Nephron (organoid): ENCODE data around the gene SLC23A1.

Source experiments
- H3K27ac Mint-ChIP-seq, 3 experiments: 2 replicates each; pipeline ENCODE4 v1.8.0; 2020; ENCODE audit warnings: mixed read lengths in 3 of 3, mild to moderate bottlenecking in 2 of 3, moderate library complexity in 1 of 3
- H3K27me3 Mint-ChIP-seq: 2 replicates; pipeline ENCODE4 v1.8.0; 2021; ENCODE audit warnings: low read depth, mild to moderate bottlenecking, moderate library complexity, mixed read lengths
- H3K36me3 Mint-ChIP-seq: 2 replicates; pipeline ENCODE4 v1.8.0; 2020; ENCODE audit warnings: low read depth, mixed read lengths
- H3K4me1 Mint-ChIP-seq: 2 replicates; pipeline ENCODE4 v1.8.0; 2020; ENCODE audit warnings: mixed read lengths
- H3K4me3 Mint-ChIP-seq, 3 experiments: 2 replicates each; pipeline ENCODE4 v1.8.0; 2020; ENCODE audit warnings: mild to moderate bottlenecking in 3 of 3, mixed read lengths in 3 of 3, moderate library complexity in 2 of 3
- H3K9me3 Mint-ChIP-seq: 2 replicates; pipeline ENCODE4 v1.8.0; 2020; ENCODE audit warnings: mixed read lengths
- TF ChIP-seq, protein P1 (sequence below), 3 experiments: fragments of 200-600 bp; sonication (generic); IDR thresholded peaks; one replicate each; pipeline ENCODE4 v1.5.0; 2021; ENCODE audit warnings: antibody characterized with exemption in 3 of 3; ENCODE audit not compliant: unreplicated experiment in 3 of 3

The SLC23A1 gene

DNA sequence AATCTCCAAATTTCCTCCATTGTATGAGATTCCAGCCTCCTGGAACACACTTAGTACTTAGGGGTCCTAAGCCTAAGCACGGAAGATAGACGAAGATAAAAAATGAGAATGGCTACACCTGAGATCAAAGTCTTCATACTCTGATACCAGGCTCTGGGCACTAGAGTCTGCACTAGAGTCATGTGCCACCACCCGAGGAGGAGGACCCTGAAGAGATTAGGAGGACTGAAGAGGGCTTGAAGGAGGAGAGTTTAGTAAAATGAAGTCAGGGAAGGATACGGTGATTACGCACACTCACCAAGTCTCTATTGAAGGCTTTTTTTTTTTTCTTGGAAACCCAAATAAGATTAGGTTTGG is 21.4 kb upstream of the SLC23A1 start:
- TF ChIP-seq, protein P1, sequence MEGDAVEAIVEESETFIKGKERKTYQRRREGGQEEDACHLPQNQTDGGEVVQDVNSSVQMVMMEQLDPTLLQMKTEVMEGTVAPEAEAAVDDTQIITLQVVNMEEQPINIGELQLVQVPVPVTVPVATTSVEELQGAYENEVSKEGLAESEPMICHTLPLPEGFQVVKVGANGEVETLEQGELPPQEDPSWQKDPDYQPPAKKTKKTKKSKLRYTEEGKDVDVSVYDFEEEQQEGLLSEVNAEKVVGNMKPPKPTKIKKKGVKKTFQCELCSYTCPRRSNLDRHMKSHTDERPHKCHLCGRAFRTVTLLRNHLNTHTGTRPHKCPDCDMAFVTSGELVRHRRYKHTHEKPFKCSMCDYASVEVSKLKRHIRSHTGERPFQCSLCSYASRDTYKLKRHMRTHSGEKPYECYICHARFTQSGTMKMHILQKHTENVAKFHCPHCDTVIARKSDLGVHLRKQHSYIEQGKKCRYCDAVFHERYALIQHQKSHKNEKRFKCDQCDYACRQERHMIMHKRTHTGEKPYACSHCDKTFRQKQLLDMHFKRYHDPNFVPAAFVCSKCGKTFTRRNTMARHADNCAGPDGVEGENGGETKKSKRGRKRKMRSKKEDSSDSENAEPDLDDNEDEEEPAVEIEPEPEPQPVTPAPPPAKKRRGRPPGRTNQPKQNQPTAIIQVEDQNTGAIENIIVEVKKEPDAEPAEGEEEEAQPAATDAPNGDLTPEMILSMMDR (IDR thresholded peaks at IDR 0.05; ENCODE audit: unreplicated experiment in 3 of 3) = no peak
- peaks cover 2% of the 10 kb centered on the region for H3K36me3 Mint-ChIP-seq
- H3K27ac Mint-ChIP-seq = peak overlapping the region; percentile 98 to 100 (median 99)
- no peaks in the 10 kb centered on the region for H3K9me3 Mint-ChIP-seq
- H3K4me1 Mint-ChIP-seq = peaks cover 26% of the 10 kb centered on the region
- no peaks in the 10 kb centered on the region for H3K27me3 Mint-ChIP-seq
- peak overlapping the region; percentile 90 to 96 (median 90) for H3K4me3 Mint-ChIP-seq

DNA sequence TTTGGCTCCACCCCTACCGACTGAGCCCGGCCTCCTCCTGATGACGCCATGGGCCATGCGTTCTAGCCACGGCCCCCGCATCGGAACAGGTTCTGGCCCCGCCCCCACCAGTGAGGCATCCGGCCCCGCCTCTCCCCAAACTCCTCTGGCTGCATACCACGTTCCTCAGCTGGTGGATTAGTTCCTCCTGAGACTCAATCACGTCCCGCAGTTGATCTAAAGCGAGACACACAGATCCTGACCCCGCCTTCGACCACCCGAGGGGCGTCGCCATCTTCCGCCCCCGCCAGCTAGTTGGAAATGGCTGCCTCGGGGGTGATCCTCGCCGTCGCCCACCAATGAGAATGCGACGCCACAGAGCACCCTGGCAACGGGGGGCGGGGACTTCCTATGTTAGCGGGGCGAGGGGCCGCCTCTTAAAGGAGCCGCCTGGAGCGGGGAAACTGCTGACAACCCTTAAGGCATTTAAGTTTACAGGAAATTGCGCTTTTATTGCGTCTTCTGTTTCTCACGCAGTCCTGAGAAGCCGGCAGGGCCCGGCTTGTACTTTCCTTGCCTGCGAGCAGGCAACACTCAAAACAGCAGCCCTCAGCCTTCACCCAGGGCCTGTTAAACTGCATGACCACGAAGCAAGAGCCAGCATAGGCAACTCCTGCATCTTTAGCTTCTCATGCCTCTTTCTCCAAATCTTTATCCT is 20.8 kb upstream of the SLC23A1 start, which contains the start of gene SPATA24:
TSS of gene SPATA24 (minus strand) at position 303 of the 697 bp plus-strand sequence. CDS start at position 274, 29 bp downstream.
- TF ChIP-seq, protein P1 (IDR thresholded peaks at IDR 0.05; ENCODE audit: unreplicated experiment in 3 of 3) = no peak
- peaks cover 26% of the 10 kb centered on the region for H3K4me1 Mint-ChIP-seq
- H3K4me3 Mint-ChIP-seq = peak within 1 kb of the TSS; percentile 90 to 96 (median 90)
- H3K27ac Mint-ChIP-seq = peak within 1 kb of the TSS; percentile 98 to 100 (median 99)
- no peaks in the 10 kb centered on the region for H3K27me3 Mint-ChIP-seq
- H3K36me3 Mint-ChIP-seq = peaks cover 6% of the 10 kb centered on the region
- no peaks in the 10 kb centered on the region for H3K9me3 Mint-ChIP-seq

DNA sequence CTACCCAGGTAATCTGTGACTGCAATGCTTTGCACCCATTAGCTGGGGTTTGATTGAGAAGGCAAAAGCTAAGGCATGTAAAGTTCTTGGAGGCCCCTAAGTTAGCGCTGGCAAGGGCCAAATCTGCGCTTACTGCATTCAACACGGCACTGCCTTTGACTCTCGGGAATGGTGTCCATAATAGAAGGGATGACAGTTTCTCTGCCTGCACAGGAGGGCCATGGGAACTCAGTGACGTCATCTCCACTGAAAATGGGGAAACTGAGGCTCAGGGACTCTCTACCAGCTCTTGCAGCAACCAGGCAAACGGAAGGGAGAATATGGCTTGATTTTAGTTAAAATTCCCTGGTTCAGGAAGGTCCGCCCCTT is 20.3 kb upstream of the SLC23A1 start:
- Mint-ChIP-seq H3K4me3 (peak overlapping the region; percentile 90 to 96 (median 90)), H3K4me1 (peaks cover 26% of the 10 kb centered on the region), H3K9me3 (no peaks in the 10 kb centered on the region), H3K27ac (peak overlapping the region; percentile 98 to 100 (median 99)), H3K27me3 (no peaks in the 10 kb centered on the region), H3K36me3 (peaks cover 6% of the 10 kb centered on the region)
- TF ChIP-seq, protein P1 (IDR thresholded peaks at IDR 0.05; ENCODE audit: unreplicated experiment in 3 of 3) = no peak

DNA sequence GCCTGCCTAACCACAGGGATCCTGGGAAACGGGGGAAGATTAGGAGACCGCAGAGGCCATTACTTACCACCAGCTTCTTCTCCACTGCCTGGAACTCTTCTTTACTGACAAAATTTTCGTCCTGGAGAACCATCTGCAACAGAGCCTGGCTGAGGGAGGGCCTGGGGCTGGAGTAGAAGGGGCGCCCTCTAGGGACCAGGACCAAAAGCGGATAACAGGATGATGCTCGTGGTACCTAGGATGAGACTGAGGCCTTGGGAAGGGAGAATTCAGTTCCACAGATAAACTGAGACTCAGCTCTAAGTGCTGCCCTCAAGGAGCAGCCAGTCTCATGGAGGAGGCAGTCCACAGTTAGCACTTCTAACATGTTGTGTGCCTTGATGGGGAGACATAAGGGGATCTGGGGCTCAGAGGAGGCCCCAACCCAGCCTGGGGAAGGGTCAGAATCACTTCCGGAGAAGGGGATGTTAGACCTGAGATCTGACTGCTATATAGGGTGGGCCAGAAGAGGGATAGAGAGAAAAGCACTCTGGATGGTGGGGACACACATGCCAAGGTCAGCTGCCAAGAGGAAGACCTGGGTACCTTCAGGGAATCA is 19.6 kb upstream of the SLC23A1 start:
- H3K27me3 Mint-ChIP-seq = no peaks in the 10 kb centered on the region
- peaks cover 10% of the 10 kb centered on the region for H3K36me3 Mint-ChIP-seq
- H3K9me3 Mint-ChIP-seq = no peaks in the 10 kb centered on the region
- H3K4me1 Mint-ChIP-seq = peaks cover 26% of the 10 kb centered on the region
- H3K27ac Mint-ChIP-seq = peak overlapping the region; percentile 98 to 100 (median 99)
- H3K4me3 Mint-ChIP-seq = peak overlapping the region; percentile 90 to 96 (median 90)
- TF ChIP-seq, protein P1 (IDR thresholded peaks at IDR 0.05; ENCODE audit: unreplicated experiment in 3 of 3) = no peak

DNA sequence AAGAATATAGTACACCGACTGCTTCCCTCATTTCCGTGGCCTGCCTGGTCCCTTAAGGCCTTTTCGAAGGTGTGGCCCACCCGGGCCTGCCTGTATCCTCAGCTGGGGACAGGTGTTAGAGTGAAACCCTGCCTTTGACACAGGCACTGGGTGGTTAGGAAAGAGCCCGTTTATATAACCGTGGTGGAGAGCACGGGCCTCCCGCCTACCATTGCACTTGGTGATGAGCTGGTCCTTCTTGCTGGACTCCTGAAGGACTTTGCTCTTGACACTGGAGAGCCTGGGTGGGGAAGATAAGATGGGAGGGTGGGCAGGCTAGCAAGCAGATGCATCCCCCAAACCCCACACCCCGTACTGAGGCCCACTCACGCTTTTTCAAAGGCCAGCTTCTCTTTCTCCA is 18.4 kb upstream of the SLC23A1 start:
- TF ChIP-seq, protein P1 (IDR thresholded peaks at IDR 0.05; ENCODE audit: unreplicated experiment in 3 of 3) = no peak
- Mint-ChIP-seq H3K36me3 (peaks cover 10% of the 10 kb centered on the region), H3K9me3 (no peaks in the 10 kb centered on the region), H3K4me1 (peaks cover 31% of the 10 kb centered on the region), H3K27me3 (no peaks in the 10 kb centered on the region), H3K4me3 (peak overlapping the region in 2 of 3 experiments; percentile 50 to 54), H3K27ac (peak overlapping the region in 1 of 3 experiments; percentile 57)
